Measurements from ENCODE around the gene RPP30.

GRCh38 chr10:90929179-90929578 lies 57.4 kb downstream of the RPP30 start:
- TF ChIP-seq EZH2 (IDR thresholded peaks at IDR 0.05; ENCODE audit: borderline replicate concordance, low read length) (no peak), CTCF (IDR thresholded peaks at IDR 0.05; ENCODE audit: low read length) (no peak)
